NCI-H510A treated with DMSO at 0.1 percent for 48 hours (cell line): Measurements from ENCODE around the gene AANAT.

Experiments
- DNase-seq: peaks from one replicate; lab custom pipeline; 2025; lab: John Stamatoyannopoulos, UW

Gene AANAT

DNA sequence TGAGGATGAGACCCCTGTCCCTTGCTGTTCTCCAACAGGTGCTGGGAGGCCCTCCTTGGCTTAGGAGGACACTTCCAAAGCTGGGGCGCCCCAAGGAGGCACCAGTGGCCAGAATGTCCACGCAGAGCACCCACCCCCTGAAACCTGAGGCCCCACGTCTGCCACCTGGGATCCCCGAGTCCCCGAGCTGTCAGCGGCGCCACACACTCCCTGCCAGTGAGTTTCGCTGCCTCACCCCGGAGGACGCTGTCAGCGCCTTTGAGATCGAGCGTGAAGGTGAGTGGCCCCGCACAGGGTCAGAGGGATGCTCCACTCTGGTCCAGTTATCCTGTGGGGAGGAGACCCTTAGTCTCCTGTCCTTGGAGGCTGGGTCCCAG, 1.2 kb downstream of the AANAT start:
- no peak for DNase-seq

GRCh38 chr17:76469076-76469990, 1.9 kb downstream of the AANAT start:
- no peak for DNase-seq

GRCh38 chr17:76469991-76470739, 2.8 kb downstream of the AANAT start:
- DNase-seq: no peak

DNA sequence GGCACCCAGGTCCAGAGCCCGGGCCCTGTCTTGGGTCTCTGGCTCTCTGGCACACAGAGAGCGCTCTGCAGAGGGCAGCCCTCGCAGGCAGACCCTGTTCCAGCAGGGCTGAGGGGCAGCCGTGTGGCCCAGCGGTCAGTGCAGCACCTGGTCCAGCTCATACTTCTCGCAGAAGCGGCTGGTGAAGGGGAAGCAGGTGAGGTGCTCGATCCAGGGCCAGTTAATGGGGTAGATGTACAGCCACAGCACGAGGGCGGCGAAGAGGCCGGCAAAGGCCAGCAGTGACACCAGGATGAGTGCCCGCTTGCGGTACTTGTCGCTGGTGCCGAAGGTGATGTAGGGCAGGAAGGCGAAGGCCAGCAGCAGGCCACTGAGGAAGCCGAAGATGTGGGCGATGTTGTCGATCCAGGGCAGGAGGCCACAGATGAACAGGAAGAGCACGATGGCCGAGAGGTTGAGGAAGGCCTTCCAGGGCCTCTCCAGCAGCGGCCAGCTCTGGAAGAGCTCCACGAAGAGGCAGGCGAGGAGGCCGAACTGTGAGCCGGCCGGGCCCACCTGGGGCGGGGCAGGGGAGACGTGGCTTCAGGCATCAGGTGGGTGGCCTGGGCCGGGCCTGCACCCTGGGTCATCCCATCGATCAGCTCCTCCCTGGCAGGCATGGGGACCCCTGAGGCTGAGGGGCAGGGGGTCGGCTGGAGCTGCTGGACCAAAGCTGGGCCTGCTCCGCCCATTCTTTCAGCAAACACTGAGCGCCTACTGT, 4.3 kb downstream of the AANAT start:
- no peak for DNase-seq

- no peak for DNase-seq
These were observed 4.8 kb downstream of the AANAT start for GRCh38 chr17:76472258-76472645.

DNA sequence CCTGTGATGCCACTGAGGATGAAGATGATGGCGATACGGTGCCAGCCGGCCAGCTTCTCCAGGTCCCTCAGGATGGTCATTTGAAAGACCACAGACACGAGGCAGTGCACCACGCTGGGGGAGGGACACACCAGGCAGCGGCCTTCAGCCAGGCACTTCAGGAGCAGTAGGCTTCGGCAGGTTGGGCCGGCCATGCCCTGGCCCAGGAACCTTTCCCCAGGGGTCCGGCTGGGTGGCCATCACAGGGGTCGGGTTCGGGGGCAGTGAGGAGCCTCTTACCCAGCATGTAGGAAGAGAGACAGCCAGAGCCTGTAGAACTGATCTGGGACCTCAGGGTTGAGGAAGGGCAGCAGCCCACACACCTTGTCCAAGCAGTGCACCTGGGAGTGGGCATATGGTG, 5.3 kb downstream of the AANAT start:
- no peak for DNase-seq

- no peak for DNase-seq
These were observed 6.2 kb downstream of the AANAT start for GRCh38 chr17:76473541-76473985.

DNA sequence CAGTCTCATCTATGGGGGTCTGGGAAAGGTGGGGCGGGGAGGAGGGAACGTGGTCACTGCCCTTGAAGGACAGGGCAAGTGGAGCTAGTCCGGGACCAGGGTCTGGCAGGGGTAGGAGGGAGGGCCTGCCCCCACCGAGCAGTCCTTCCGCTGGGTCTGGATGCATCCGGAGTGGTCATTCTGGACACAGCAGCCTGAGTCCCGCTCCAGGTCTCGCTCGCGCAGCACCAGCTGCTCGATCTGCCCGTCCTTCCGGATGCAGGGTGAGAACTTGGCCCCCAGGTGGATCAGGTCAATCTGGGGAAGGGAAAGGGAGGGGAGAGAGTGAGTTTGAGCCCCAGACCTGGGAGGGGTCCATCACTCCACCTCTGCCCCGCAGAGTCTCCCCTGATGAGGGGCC, 6.8 kb downstream of the AANAT start:
- DNase-seq: no peak

DNA sequence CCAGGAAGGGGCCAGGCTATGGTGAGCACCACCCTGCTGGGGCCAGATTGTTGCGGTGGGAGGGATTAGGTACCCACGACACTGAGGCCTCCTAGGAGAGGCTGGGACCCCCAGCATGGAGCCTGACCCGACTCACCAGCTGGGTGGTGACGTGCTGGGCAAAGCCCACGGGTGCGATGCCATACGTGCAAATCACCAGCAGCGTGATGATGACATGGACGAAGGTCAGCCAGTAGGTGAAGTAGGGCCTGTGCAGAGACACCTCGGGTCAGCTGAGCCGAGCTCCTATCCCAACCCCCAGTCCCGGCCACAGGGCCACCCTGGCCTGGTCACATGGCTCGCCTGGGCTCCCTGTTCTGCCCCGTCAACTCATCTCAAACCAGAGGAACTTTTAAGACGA, 7.5 kb downstream of the AANAT start:
- DNase-seq: no peak

DNA sequence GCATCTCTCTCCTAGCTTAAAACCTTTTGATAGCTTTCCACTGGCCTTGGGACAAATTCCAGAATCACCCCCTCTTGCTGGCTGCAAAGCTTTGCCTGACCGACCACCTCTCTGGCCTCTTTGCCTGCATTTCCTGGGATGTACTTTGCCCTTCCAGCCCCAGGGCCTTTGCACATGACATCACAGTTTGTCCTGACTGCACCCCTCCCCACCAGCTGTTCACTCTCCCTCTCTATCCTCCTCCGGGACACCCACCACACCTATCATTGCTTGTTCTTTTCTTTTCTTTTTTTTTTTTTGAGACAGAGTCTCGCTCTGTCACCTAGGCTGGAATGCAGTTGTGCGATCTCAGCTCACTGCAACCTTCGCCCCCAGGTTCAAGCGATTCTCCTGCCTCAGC, 7.9 kb downstream of the AANAT start:
- DNase-seq: no peak

- no peak for DNase-seq
These were observed 9.3 kb downstream of the AANAT start for GRCh38 chr17:76476736-76477135.

- DNase-seq: no peak
These were observed 10.2 kb downstream of the AANAT start for GRCh38 chr17:76477576-76477975.

DNA sequence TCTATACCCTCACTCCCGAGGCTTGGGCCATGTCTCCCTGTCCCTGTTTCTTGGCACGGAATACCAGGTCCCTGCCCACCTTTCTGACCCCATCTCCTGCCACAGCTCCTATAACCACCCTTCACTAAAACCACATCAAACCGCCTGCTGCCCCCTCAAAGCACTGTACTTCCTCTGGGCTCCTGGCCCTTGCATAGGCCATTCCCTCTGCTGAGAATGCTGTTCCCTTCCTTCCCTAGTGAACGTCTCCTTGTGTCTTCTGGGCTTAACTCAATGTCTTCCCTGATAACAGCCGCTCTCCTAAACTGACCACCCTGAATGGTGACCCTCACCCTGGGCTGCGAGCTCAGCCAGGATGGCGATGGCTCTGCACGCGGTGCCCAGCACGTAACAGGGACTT, 10.7 kb downstream of the AANAT start:
- no peak for DNase-seq

GRCh38 chr17:76478730-76479514, 11.5 kb downstream of the AANAT start:
- no peak for DNase-seq

DNA sequence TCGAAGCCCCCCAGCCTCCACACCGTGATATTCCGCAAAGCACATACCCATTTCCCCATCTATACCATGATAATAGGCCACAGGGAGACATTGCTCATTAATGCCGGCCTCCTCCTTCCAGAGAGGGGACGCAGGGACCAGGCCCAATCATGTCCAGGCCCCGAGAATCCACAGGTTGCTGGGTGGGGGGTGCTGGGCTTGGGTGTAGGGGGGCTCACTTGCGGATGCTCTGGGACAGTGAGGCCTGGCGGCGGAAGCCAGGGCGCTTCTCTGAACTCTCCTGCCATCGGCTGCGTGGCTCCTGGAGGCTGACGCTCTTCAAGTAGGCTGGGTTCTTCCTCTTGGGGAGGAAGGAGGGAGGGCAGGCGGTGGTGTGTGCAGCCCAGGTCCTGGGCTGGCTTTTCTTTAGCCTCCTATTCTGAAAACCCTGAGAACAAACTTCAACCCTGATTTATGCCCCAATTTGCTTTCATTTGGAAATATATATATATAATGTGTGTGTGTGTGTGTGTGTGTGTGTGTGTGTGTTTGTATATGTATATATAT, 12.2 kb downstream of the AANAT start:
- no peak for DNase-seq

DNA sequence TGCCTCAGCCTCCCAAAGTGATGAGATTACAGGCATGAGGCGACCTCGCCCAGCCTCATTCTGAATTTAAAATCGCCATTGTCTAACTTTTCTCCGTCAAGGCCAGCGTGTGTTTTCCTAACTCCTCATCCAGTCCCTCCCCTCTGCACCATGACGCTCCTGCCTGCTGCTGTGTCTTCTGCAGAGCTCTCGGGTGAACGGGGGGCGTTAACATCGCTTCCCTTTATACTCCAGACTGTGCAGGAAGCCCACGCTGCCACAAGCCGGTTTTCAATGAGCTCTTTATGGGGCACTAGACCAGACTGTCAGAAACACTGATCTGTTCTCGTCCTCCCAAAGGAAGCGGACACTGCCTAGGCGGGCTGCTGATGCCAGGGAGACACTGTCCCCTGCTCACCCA, 13.2 kb downstream of the AANAT start:
- no peak for DNase-seq

- DNase-seq: no peak
These were observed 13.8 kb downstream of the AANAT start for GRCh38 chr17:76481071-76481655.

DNA sequence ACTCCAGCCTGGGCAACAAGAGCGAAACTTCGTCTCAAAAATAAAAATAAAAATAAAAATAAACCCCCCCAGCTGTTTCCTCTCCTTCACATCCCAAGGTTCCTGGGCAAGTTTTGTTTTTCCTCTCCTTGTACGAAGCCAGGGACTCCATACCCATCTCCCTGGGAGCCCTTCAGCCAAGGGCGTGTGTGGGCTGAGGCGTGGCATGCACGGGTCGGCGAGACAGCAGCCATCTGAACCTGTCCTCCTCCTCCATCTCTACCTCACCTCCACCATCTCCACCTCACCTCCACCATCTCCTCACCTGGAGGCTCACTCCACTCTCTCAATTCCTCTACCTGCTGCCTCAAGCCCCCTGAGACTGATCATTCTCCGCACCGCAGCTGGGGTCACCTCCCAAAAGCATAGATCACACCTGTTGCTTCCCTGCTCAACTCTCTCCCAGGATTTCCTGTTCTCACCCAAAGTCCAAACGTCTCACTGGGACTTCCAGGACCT, 16.9 kb downstream of the AANAT start:
- DNase-seq: no peak

DNA sequence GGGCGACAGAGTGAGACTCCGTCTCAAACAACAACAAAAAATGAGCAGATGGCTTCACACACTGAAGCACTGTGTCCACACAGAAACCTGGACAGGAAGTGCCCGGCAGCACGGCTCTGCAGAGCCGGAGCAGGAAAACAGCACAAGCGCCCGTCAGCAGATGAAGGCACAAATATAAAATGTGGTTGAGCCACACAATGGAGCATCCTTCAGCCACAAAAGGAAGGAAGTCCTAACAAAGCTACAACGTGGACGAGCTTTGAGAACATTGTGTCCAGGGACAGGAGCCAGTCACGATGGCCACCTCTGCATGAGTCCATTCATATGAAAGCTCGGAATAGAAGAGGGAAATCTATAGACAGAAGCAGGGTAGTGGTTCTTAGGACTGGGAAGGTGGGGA, 18.2 kb downstream of the AANAT start:
- no peak for DNase-seq

DNA sequence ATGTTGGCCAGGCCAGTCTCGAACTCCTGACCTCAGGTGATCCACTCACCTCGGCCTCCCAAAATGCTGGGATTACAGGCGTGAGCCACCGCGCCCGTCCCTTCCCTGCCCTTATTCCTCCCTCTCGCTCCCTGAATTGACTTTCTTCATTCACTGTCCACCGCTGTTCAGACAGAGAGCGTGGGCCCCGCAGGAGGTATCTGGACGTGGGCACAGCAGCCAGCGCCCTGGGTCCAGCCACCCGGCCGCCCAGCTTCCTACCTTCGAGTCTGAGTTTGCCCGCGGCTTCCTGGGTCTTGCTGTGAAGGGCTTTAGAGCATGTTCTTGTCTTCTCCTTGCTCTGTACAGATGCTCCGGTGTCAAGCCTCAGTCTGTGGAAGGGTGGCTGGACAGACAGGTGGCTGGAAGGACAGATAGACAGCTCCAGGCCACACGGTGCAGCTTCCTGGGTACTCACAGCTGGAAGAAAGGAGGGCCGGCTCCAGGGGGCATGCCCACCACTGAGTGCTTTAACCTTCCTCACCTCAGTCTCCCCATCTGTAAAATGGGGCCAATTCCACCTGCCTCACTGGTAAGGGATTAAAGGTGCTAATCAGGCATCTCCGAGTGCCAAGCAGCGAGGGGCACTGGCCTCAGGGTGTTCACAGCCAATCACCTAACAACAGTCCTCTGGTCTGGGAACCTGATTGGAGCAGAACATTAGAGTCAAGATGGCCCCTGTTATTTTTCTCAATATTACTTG, 20.2 kb downstream of the AANAT start:
- no peak for DNase-seq
